NB4 (cell line): ENCODE measurements around the gene GSTA3.

Source experiments
- MYC ChIP-seq: IDR thresholded peaks from 2 replicates; pipeline ENCODE4 v1.6.1; 2011; ENCODE audit warnings: low read depth, low read length
- POLR2A ChIP-seq: IDR thresholded peaks from 2 replicates; pipeline ENCODE4 v1.6.1; 2011; ENCODE audit warnings: mild to moderate bottlenecking; ENCODE audit not compliant: insufficient read length; ENCODE audit errors: extremely low read depth
- TF ChIP-seq, protein P1 (sequence below): IDR thresholded peaks from one replicate; pipeline ENCODE4 v1.5.1; 2012; ENCODE audit warnings: low read depth, low read length

GRCh38 chr6:52925919-52926792 lies 16.7 kb upstream of the GSTA3 start:
- TF ChIP-seq, protein P1, sequence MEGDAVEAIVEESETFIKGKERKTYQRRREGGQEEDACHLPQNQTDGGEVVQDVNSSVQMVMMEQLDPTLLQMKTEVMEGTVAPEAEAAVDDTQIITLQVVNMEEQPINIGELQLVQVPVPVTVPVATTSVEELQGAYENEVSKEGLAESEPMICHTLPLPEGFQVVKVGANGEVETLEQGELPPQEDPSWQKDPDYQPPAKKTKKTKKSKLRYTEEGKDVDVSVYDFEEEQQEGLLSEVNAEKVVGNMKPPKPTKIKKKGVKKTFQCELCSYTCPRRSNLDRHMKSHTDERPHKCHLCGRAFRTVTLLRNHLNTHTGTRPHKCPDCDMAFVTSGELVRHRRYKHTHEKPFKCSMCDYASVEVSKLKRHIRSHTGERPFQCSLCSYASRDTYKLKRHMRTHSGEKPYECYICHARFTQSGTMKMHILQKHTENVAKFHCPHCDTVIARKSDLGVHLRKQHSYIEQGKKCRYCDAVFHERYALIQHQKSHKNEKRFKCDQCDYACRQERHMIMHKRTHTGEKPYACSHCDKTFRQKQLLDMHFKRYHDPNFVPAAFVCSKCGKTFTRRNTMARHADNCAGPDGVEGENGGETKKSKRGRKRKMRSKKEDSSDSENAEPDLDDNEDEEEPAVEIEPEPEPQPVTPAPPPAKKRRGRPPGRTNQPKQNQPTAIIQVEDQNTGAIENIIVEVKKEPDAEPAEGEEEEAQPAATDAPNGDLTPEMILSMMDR: no peak
- TF ChIP-seq MYC: no peak
- no peak for TF ChIP-seq POLR2A
